ENCODE results near the gene LGSN. TPM values are rescaled to one million over a fixed set of nuclear protein-coding genes. Genes with fewer than 3 reads are reported as not detected.
A peak's percentile ranks its signal among the peaks of the same experiment; 100 is the strongest.

LGSN gene
- total and polyA plus RNA-seq, 2 experiments from 2014 or later = 2.6 to 4.1 TPM

GRCh38 chr6:63249875-63250482, 69.8 kb downstream of the LGSN start:
- Histone ChIP-seq H3K27ac (no peak overlapping the region), H3K9me2 (replicated peaks; ENCODE audit: insufficient read depth) (no peaks in the 10 kb centered on the region), H3K4me3 (no peak overlapping the region), H3K36me3 (replicated peaks; ENCODE audit: insufficient read depth, low read depth) (no peaks in the 10 kb centered on the region), H3K9me3 (ENCODE audit: low read depth) (no peaks in the 10 kb centered on the region), H3K4me2 (no peak overlapping the region), H3K4me1 (ENCODE audit: insufficient read depth) (no peaks in the 10 kb centered on the region), H2AFZ (no peak overlapping the region), H3K79me2 (no peaks in the 10 kb centered on the region), H3K27me3 (no peaks in the 10 kb centered on the region), H4K20me1 (ENCODE audit: insufficient read depth, poor library complexity, severe bottlenecking) (no peaks in the 10 kb centered on the region)
- 75% methylated on average over 3 of the region's 3 CpGs for WGBS (ENCODE audit: low lambda C conversion rate, missing lambda C conversion rate)
- no peak for DNase-seq (ENCODE audit: low spot score)
- TF ChIP-seq EZH2phosphoT487 (IDR thresholded peaks at IDR 0.05; ENCODE audit: low read depth, severe bottlenecking, unreplicated experiment) (no peak), EZH2 (IDR thresholded peaks at IDR 0.05; ENCODE audit: borderline replicate concordance) (no peak), CTCF (IDR thresholded peaks at IDR 0.05; ENCODE audit: poor library complexity) (no peak)

GRCh38 chr6:63246581-63246980, 73.2 kb downstream of the LGSN start:
- no peak for TF ChIP-seq CTCF (IDR thresholded peaks at IDR 0.05; ENCODE audit: poor library complexity)
- no peak for TF ChIP-seq EZH2 (IDR thresholded peaks at IDR 0.05; ENCODE audit: borderline replicate concordance)
- TF ChIP-seq EZH2phosphoT487 (IDR thresholded peaks at IDR 0.05; ENCODE audit: low read depth, severe bottlenecking, unreplicated experiment) = no peak
- Histone ChIP-seq H3K9me2 (replicated peaks; ENCODE audit: insufficient read depth) (no peaks in the 10 kb centered on the region), H3K9me3 (ENCODE audit: low read depth) (no peaks in the 10 kb centered on the region), H2AFZ (no peak overlapping the region), H3K4me1 (ENCODE audit: insufficient read depth) (no peaks in the 10 kb centered on the region), H3K4me2 (no peak overlapping the region), H3K79me2 (no peaks in the 10 kb centered on the region), H4K20me1 (ENCODE audit: insufficient read depth, poor library complexity, severe bottlenecking) (no peaks in the 10 kb centered on the region), H3K27me3 (no peaks in the 10 kb centered on the region), H3K27ac (no peak overlapping the region), H3K36me3 (replicated peaks; ENCODE audit: insufficient read depth, low read depth) (no peaks in the 10 kb centered on the region), H3K4me3 (no peak overlapping the region)
- no peak for DNase-seq (ENCODE audit: low spot score)

- Histone ChIP-seq H3K27ac (no peak overlapping the region), H3K4me3 (no peak overlapping the region), H3K4me2 (no peak overlapping the region), H3K79me2 (no peaks in the 10 kb centered on the region), H4K20me1 (ENCODE audit: insufficient read depth, poor library complexity, severe bottlenecking) (no peaks in the 10 kb centered on the region), H3K9me2 (replicated peaks; ENCODE audit: insufficient read depth) (no peaks in the 10 kb centered on the region), H3K36me3 (replicated peaks; ENCODE audit: insufficient read depth, low read depth) (no peaks in the 10 kb centered on the region), H2AFZ (no peak overlapping the region), H3K4me1 (ENCODE audit: insufficient read depth) (no peaks in the 10 kb centered on the region), H3K9me3 (ENCODE audit: low read depth) (no peaks in the 10 kb centered on the region), H3K27me3 (no peaks in the 10 kb centered on the region)
- no peak for DNase-seq (ENCODE audit: low spot score)
- 78% methylated on average over 1 of the region's 1 CpG for WGBS (ENCODE audit: low lambda C conversion rate, missing lambda C conversion rate)
- TF ChIP-seq EZH2phosphoT487 (IDR thresholded peaks at IDR 0.05; ENCODE audit: low read depth, severe bottlenecking, unreplicated experiment) (no peak), EZH2 (IDR thresholded peaks at IDR 0.05; ENCODE audit: borderline replicate concordance) (no peak), CTCF (IDR thresholded peaks at IDR 0.05; ENCODE audit: poor library complexity) (peak; percentile 2)
These were observed 73.9 kb downstream of the LGSN start for GRCh38 chr6:63245909-63246308.
